GM13977 (cell line): ENCODE results near the gene HMGXB4.

Experiments
- DNase-seq: peaks from one replicate; pipeline ENCODE4 v3.0.0; 2012; ENCODE audit warnings: low spot score
- CTCF ChIP-seq: IDR thresholded peaks from 2 replicates; pipeline ENCODE4 v1.5.1; 2012; ENCODE audit warnings: mild to moderate bottlenecking, control low read depth; ENCODE audit not compliant: insufficient read depth; ENCODE audit errors: extremely low read depth, missing control alignments
- in situ Hi-C: fragments of 300-500 bp; cut with MboI; formaldehyde crosslinking; loops from one replicate; pipeline ENCODE4 v1.12.0; 2022; ENCODE audit warnings: low sequenced_read_pairs, low pct_unique_long_range_greater_than_20kb, mixed read lengths, inconsistent platforms; ENCODE audit not compliant: unreplicated experiment

The HMGXB4 gene

GRCh38 chr22:35250156-35250555 is 7.1 kb upstream of the HMGXB4 start:
- no peak for DNase-seq
- TF ChIP-seq CTCF = no peak
- in situ Hi-C loops = no loop called here

DNA sequence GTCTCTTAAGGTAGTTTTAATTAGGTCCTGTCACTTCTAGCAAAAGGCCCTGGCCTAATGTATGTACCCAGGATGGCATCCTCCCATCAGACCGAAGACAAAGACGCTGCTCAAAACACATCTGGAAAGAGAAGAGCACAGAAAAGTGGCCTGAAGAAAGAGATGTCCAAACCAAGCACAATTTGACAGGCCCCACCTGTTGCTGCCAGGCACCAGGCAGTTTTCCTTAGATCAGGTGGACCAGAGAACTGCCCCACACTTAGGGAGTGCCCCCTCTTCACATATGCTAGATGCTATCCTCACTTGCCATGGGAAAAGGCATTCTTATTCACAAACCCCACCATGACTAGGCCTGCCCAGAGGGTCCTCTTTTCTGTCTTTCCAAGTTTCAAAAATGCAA is 3.3 kb upstream of the HMGXB4 start:
- in situ Hi-C loops = no loop called here
- no peak for DNase-seq
- TF ChIP-seq CTCF = no peak

- DNase-seq = no peak
- TF ChIP-seq CTCF = no peak
- in situ Hi-C loops = no loop called here
These were observed 332 bp upstream of the HMGXB4 start for GRCh38 chr22:35257002-35257320.

- DNase-seq = no peak
- no peak for TF ChIP-seq CTCF
- in situ Hi-C loops = no loop called here
These were observed 1.1 kb downstream of the HMGXB4 start for GRCh38 chr22:35258191-35258988.

- in situ Hi-C loops = no loop called here
- no peak for DNase-seq
- TF ChIP-seq CTCF = no peak
These were observed 7.7 kb downstream of the HMGXB4 start for GRCh38 chr22:35264986-35265385.

GRCh38 chr22:35266277-35266676 is 9.0 kb downstream of the HMGXB4 start:
- DNase-seq = no peak
- in situ Hi-C loops = no loop called here
- no peak for TF ChIP-seq CTCF
